Prostate gland (tissue), 2 donors: ENCODE data around the gene PALLD.
"Not testable (repeated sequence)": the region's sequence is repeated elsewhere in the genome, so short reads cannot be mapped to it uniquely, and the experiment has no call there.

Experiments
- POLR2AphosphoS5 ChIP-seq: sonication (generic); formaldehyde crosslinking; IDR thresholded peaks from one replicate; pipeline ENCODE4 v1.6.1; 2017; ENCODE audit warnings: antibody characterized with exemption
- TF ChIP-seq, protein P1 (sequence below), 4 experiments: fragments of 200-600 bp in 2 of 4; fragments of 450-650 bp in 2 of 4; sonication (generic) in 2 of 4; IDR thresholded peaks; 1 replicate in 3 of 4; 2 replicates in 1 of 4; pipeline ENCODE4 v1.5.1; 2016 to 2019; ENCODE audit warnings: antibody characterized with exemption in 4 of 4, mild to moderate bottlenecking in 2 of 4, moderate library complexity in 2 of 4

DNA sequence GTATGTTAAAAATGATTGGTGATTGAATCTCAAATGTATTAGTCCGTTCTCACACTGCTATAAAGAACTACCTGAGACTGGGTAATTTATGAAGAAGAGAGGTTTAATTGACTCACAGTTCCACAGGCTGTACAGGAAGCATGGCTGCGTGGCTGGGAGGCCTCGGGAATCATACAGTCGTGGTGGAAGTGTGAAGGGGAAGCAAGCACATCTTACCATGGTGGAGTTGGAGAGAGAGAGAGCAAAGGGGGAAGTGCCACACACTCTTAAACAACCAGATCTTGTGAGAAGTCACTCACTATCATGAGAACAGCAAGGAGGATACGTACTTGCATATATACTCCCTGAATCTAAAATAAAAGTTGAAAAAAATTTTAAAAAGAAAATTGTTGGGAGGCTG, 306.2 kb downstream of the PALLD start:
- TF ChIP-seq, protein P1, sequence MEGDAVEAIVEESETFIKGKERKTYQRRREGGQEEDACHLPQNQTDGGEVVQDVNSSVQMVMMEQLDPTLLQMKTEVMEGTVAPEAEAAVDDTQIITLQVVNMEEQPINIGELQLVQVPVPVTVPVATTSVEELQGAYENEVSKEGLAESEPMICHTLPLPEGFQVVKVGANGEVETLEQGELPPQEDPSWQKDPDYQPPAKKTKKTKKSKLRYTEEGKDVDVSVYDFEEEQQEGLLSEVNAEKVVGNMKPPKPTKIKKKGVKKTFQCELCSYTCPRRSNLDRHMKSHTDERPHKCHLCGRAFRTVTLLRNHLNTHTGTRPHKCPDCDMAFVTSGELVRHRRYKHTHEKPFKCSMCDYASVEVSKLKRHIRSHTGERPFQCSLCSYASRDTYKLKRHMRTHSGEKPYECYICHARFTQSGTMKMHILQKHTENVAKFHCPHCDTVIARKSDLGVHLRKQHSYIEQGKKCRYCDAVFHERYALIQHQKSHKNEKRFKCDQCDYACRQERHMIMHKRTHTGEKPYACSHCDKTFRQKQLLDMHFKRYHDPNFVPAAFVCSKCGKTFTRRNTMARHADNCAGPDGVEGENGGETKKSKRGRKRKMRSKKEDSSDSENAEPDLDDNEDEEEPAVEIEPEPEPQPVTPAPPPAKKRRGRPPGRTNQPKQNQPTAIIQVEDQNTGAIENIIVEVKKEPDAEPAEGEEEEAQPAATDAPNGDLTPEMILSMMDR (IDR thresholded peaks at IDR 0.05): not testable (repeated sequence)
- TF ChIP-seq POLR2AphosphoS5: not testable (repeated sequence)
